Limb (tissue), 2 donors: Measurements from ENCODE around the gene LDLRAD4.
"Not testable (repeated sequence)": the region's sequence is repeated elsewhere in the genome, so short reads cannot be mapped to it uniquely, and the experiment has no call there.

Experiments
- DNase-seq, 2 donors: peaks; one replicate each; pipeline ENCODE4 v3.0.0-alpha.2; 2016; ENCODE audit errors: extremely low spot score in 2 of 2

LDLRAD4 gene

DNA sequence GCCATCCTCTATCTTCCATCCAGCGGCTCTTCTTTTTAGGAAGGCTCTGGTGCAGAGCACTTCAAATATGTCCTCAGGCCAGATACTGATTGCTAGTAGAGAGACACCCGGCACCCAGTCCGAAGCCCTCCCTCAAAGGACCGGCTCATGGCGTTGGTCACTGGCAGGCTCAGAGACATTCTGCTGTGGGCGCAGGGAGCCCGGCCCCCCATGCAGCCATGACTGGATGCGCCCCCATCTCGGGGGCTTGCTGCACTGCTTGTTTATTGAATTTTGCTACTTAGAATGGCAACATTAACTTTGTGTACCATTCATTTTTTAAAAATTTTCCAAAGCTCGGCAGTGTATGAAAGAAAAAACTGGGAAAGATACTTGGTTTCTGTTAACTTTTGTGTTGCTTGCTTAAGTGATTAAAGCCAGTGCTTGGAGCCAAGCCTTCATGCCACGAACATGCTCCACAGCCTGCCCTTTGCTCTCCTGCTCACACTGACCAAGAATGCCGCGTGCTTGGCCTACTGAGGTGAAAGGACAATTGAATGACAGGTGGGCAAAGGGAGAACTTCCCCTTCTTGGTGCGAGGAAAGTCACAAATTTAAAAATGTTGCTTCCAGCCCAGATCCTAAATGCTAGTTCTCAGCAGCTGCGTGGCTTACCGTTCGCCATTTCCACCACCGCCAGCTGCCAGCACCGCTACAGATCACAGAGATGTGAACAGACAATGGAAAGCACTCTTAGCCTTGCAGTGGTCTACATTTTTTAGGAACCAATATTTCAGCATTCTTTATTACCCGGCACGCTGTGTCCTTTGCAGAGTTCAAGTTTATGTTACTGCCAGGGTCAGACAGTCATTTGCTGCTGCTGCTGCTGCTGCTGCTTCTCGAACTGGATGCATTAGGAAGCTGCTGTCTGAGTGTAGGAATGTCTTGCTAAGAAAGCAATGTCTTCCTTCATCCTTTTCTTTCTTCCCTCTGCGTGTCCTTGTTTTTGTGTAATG is 431.1 kb downstream of the LDLRAD4 start:
- DNase-seq, result no peak

DNA sequence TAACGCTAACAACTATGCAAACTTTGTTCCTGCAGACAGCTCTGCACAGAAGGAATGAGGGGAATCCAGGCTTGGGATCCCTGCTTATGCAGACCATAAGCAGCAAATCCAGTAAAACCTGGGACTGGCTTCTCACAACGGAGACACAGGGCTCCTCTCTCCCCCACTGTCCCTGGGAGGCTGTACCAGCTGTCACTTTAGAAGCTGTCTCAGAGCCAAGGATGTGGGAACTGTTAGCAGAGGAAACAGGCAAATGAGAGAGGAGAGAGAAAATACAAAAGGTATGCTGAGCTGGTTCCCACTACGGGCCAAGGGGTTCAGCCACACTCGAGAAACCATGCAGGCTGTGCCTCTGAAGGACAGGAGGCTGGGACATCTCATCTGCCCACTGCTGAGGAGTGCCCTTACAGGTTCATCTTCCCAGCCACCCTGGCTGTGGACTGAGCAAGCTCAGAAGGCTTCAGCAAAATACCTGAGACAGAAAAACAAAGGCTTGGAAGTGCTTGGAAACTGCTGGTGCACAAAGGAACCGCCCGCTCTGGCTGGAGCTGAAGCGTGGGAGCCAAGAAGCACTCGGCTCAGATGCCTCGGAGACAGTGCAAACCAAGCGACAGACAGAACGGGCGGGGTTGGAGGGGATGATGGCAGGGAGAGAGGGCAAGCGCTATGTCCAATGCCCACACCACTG is 435.3 kb downstream of the LDLRAD4 start:
- no peak for DNase-seq

DNA sequence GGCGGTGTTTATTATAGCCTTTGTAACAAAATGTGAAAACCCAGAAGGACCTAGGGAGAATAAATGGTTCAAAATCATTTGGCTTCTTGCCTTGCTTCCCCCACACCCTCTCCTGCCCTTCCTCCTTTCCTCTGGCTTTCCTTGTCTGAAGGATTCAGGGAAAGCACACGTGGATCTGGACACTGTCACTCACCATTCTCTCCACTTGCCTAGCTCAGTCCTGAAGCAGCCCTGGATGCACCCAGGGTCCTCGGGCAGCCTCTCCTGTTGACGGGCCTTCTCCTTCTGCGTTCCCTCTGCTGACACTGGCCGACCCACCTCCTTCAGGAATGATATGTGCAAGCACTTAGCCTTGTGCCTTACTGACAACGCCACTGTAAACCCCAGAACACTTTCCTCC is 439.4 kb downstream of the LDLRAD4 start:
- no peak for DNase-seq

DNA sequence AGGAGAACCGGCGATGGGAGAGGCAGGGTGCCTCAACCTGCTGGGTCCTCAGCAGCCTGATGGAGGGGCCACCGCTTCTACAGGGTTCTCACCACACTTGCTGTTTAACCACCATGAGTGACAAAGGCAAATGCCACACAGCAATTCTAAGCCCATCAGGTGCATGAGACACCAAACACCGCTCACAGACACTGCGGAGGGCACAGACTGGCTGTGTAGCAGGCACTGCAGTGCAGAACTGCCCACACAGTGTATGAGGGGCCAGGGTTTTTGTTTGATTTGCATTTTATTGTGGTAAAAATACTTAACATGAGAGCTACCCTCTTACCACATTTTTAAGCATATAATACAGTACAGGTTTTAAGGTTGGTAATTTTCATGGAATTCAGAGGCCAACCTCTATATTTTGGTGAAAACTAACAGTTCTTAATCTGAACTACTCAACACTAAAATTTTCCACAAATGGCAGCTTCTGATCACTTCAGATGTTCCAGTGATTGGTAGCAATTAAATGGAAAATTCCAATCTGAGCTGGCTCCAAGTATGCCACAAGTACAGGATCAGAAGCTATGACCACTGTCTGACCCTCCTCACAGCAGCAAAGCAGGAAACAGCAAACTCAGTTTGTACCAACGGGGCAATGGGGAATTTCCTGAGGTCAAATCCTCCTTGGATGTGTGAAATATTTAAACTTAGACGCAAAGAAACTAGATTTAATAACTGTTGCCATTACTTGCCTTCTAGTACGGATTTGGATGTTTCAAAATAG is 440.1 kb downstream of the LDLRAD4 start:
- DNase-seq, result no peak

DNA sequence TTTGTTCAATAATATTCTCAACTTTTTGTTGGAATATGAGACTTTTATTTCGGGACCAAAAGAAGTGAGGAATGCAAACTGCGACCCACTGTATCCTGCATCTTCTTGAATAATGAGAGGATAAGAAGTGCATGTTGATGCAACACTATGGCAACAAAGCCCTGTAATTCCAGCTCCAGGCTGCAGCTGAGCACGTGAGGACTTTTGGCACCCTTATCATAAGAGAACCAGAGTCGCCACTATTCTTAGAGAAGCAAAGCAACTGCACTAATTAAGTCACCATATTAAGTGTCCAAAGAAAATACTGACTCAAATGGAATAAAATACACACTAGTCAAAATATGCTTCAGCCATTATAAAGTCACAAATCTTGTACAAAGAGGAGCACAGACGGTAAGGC is 441.9 kb downstream of the LDLRAD4 start:
- peak in 1 of 2 donors; percentile 59 for DNase-seq

DNA sequence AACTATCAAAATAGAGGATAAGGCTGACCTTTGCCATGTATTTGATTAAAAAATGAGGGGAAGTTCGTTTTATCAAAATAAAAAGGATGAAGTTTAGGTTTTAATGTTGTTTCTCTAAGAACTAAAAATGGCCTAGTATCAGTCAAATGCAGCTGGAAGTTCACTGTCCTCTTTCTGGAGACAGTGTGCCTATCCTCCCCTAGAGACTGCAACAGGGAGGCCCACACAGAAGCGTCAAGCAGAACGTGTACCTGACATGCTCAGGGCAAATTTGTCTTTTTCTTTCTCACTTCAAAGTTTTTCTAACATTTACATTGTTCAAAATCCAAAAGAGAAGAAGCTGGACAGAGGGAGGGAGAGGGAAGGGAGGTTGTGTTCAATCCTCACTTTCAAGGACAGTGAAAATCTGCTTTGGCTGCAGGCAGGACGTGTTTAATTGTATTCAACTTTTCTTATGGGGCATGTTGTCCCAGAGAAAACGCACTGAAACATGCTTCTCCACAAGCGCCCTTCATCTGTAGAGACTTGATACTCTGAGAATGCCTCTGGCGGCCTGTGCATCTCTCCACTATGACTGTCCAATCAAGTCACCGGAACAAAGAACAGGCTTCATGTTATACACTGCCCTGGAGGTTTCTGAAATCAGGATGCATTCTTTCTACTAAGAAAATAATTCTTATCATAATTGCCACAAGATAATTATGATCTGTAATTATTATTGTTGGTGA is 442.7 kb downstream of the LDLRAD4 start:
- DNase-seq, result no peak

DNA sequence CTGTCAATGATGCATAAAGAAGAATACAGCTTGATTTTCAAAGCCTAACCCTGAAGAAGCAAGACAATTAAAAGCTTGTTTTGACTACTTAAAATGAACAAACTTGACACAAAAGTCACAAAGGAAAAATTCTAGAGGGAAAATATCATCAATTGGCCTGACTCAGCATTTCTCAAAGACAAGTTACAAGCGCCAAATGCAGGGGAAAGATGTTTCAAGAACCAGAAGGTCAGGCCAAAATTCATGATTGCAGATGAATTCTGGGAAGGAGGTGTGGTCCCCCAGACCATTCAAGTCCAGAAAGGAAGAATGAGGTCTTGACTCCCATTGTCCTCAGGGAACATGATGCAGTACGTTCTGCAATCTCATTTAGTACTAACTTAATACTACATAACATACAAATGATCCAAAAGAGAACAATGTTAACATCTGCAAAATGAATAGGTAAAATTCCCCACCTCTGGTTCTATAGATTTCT is 443.3 kb downstream of the LDLRAD4 start:
- DNase-seq, result no peak

DNA sequence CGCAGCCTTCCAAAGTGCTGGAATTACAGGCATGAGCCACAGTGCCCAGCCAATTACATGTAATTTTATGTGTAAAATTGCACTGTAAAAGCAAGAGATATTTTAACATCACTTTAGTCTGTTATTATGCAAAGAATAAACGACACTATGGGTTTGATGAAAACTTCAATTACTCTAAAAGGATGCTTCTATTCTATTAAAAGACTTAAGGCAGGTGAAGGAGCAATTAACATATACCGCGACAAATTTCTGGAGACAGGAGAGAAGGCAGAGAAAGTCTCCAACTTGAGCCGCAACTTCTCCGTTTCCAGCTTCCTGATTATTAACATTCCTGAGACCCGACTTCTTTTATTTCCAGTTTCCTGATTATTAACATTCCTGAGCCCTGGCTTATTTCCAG is 454.1 kb downstream of the LDLRAD4 start:
- DNase-seq, result no peak

DNA sequence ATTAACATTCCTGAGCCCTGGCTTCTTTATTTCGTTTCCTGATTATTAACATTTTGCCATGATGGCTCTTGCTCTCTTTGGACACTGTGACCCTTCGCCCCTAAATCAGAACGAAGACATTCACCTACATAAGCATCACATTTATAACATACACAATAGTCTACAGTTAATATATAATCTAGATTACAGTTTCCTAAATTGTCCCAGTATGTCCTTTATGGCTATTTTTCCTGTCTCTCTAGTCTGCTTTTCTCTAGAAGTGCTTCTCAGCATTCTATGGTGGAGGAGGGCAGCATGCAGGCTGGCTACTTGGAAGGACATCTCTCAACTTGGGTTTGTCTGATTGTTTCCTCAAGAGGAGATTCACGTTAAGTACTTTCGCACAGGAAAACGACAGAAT is 457.9 kb downstream of the LDLRAD4 start:
- DNase-seq, result no peak

DNA sequence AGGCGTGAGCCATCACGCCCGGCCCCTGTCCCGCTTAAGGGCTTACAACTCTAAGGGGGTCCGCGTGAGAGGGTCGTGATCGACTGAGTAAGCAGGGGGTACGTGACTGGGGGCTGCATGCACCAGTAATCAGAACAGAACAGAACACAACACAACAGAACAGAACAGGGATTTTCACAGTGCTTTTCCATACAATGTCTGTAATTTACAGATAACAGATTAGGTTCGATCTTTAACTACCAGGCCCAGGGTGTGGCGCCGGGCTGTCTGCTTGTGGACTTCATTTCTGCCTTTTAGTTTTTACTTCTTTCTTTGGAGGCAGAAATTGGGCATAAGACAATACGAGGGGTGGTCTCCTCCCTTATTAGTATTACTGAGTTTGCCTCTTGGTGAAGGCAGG is 458.8 kb downstream of the LDLRAD4 start:
- not testable (repeated sequence) for DNase-seq

DNA sequence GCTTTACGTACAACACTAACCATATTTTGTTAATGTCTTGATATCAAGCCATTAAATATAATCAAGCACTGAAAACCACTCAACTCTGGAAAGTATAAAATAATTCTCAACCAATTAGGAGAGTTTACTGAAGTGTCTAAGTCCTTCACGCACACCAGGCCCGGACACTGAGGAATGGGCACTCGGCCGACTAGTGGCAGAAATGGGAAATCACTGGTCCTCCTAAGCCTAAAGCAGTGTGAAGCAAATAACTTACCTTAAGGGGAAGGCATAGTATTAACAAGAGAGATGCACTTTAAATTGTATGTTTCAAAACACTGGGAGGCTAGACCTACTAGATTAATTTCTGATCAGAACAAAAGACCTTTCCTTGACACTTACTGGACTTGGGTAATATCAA is 462.1 kb downstream of the LDLRAD4 start:
- DNase-seq, result peak in 1 of 2 donors; percentile 40

DNA sequence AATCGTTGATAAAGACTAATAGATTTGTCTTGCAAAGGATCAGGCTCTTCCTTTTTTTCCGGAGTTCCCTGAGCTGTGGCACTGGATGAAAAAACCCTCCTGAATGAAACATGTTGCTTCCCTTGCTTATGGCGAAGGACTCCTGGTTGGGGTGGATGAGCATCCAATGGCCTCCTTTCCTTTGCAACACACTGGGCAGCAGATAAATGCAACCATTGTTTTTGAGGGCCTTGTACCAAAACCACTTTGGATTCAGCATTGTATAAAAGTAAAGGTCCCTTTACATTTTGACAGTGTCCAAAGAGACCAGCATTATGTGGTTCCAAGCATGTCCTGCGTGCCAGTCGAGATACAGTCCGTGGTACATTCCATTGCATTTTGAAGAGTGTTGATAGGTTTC is 463.1 kb downstream of the LDLRAD4 start:
- no peak for DNase-seq

DNA sequence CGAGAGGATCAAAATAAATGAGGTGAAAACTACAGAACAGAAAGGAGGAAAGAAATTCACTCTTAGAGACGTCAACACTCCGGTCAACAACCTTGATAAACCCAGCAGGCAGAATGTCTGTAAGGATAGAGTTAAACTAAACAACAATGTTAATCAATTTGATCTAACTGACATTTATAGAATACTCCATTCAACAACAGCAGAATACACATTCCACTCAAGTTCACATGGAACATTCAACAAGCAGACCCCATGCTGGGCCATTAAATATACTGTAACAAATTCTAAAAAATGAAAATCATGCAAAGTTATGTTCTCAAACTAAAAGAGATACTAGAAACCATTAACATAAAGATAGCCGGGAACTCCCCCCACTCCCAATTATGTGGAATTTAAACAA is 466.0 kb downstream of the LDLRAD4 start:
- DNase-seq, result no peak

DNA sequence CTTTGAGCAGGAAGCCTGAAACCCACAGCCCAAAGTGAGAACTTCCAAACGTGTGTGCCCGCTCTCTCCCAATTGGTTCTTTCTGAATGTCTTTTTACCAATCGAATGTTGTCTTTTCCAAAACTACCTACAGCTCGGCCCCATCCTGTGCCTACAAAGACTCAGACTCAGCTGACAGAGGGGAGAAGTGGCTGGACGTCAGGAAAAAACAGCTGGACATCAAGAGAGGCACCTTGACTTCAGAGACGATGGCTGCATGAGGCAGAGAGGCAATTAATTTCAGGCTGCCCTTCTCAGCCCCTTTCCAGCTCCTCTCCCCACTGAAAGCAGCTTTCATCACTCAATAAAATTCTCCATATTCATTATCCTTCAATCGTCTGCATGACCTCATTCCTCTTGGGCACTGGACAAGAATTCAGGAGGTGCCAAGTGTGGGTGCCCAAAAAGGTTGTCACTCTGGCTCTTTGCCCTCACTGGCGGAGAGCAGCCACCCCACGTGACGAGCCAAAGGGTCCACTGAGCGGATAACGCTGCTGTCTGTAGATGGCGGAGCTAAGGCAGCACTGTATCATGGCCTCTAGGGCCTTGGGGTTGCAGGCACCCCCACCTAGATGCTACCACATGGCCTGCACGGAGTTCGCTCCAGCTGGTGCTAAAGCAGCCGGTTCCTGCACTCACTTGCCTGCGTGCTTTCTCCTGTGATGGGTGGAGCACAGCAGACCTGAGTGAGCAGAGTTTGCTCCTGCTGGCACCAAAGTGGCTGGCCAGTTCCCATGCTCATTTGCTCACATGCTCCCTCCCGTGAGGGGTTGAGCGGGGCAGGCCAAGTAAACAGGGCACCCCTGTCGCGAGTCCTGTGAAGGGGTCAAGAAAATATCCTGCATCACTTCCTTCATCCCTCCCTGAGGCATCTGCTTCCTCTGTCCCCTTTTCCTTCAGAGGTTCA is 469.9 kb downstream of the LDLRAD4 start:
- DNase-seq, result no peak

DNA sequence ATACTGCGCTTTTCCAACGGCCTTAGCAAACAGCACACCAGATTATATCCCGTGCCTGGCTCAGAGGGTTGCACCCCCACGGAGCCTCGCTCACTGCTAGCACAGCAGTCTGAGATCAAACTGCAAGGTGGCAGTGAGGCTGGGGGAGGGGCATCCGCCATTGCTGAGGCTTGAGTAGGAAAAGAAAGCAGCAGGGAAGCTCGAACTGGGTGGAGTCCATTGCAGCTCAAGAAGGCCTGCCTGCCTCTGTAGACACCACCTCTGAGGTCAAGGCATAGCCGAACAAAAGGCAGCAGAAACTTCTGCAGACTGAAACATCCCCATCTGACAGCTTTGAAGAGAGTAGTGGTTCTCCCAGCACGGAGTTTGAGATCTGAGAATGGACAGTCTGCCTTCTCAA is 471.5 kb downstream of the LDLRAD4 start:
- not testable (repeated sequence) for DNase-seq

DNA sequence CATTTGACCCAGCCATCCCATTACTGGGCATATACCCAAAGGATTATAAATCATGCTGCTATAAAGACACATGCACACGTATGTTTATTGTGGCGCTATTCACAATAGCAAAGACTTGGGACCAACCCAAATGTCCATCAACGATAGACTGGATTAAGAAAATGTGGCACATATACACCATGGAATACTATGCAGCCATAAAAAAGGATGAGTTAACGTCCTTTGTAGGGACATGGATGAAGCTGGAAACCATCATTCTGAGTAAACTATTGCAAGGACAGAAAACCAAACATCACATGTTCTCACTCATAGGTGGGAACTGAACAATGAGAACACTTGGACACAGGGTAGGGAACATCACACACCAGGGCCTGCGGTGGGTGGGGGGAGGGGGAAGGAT is 476.8 kb downstream of the LDLRAD4 start:
- DNase-seq, result not testable (repeated sequence)

DNA sequence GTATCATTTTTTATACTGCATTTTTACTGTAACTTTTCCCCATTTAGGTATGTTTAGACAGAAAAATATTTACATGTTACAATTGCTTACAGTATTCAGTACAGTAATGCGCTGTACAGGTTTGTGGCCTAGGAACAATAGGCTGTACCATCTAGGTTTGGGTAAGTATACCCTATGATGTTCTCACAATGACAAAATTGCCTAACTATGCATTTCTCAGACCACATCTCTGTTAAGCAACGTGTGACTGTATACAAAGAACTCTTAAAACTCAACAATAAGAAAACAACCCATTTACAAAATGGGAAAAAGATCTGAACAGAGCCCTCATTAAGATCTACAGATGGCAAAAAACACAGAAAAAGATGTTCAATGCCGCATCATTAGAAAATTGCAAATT is 478.4 kb downstream of the LDLRAD4 start:
- no peak for DNase-seq

DNA sequence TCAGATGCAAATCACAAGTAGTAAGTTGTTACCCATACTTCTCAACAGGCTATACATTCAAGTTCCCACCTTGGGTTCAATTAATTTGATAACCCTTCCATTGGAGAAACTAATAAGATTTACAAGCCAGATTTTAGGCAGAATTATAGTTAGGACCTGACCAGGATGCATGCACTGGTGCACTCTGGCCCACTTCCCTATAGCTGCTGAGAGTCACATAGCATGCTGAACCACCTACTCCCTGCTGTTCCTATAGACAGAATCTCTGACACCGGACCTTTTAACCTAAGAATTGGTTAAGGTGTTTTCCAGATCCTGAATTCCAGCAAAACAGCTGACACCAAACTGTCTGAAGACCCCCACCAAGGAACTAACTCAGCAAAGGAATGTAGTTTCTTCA is 481.6 kb downstream of the LDLRAD4 start:
- no peak for DNase-seq
